GM19240 (cell line): ENCODE data around the gene SFXN3.

Experiments
- DNase-seq: peaks from one replicate; pipeline ENCODE4 v3.0.0; 2011; ENCODE audit warnings: low spot score; ENCODE audit not compliant: insufficient read length

The SFXN3 gene

DNA sequence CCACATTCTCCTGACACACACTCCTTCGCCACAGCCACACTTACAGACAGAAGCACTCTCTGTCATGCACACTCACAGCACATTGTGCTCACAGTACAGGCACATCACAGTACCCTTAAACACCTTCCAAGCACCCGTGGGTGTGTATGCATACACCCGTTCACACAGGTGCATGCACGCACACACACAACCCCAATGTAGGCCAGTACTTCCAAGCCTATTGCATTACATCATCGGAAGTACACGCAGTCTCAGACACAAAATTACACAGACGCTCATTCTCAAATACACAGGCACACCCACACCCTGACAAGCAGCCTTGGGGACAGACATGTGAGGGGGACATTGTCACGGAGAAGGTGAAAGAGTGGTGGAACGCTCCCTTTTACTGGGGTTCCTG is 41.9 kb downstream of the SFXN3 start:
- DNase-seq, result no peak

DNA sequence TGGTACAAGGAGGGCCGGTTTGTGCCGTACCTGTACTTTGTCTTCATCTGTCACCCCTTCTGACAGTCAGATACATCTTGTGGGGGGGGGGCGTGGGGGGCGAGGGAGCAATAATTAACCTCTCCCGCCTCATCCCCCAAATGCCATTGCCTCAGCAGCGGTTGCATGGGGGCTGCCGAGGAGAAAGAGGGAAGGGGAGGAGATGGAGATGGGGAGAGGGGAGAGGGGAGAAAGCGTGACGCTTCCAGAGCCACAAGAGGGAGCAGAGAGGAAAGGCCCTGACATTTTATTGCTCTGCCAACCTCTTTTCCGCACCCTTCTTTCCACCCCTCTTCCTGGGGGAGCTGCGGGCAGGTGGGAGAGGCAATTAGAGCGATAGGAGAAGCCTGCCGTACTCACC is 42.6 kb downstream of the SFXN3 start:
- DNase-seq, result no peak

DNA sequence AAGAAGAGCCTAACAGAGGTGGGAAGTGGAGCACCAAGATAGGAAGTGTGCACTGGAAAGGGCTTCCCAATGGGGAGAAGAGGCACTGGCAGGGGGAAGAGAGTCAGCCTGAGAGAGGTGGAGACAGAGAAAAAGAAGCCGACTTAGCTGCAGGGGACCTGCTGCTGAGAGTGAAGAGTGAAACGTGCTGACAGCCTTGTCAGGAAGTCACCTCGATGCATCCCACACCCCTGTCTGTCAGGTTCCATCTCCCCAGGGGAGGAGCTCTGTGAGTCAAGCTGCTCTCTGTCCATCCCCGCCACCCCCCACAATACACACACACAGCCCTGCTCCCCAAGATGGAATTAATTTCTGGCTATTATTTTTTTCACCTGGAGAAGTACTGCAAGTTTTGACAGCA is 44.7 kb downstream of the SFXN3 start:
- no peak for DNase-seq

DNA sequence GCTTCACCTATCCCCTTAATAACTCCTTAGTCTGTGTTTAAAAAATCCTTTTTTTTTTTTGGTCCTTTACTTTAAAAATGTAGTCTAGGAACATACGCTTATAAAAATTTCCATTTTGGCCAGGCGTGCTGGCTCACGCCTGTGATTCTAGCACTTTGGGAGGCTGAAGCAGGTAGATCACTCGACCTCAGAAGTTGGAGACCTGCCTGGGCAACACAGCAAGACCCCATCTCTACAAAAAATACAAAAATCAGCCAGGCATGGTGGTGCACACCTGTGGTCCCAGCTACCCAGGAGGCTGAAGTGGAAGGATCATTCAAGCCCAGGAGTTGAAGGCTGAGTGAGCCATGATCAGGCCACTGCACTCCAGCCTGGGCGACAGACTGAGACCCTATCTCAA is 45.6 kb downstream of the SFXN3 start:
- DNase-seq, result no peak

DNA sequence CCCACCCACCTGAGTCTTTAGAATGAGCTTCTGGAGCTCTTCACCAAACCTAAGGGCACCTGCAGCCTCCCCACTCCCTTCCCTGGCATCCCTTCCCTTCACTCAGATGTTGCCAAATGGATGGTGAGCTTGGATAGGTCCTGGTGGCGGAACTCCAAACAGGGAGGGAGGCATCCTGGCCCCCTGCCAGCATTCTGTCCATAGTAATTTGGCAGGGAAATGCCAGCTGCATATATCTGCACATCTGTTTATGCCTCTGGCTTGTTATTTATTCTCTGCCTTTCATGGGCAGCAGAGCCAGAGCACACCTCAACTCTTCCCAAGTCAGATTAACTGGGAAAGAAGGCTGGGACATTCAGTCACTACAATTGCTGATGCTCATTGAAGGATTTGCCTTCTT is 48.8 kb downstream of the SFXN3 start:
- no peak for DNase-seq

DNA sequence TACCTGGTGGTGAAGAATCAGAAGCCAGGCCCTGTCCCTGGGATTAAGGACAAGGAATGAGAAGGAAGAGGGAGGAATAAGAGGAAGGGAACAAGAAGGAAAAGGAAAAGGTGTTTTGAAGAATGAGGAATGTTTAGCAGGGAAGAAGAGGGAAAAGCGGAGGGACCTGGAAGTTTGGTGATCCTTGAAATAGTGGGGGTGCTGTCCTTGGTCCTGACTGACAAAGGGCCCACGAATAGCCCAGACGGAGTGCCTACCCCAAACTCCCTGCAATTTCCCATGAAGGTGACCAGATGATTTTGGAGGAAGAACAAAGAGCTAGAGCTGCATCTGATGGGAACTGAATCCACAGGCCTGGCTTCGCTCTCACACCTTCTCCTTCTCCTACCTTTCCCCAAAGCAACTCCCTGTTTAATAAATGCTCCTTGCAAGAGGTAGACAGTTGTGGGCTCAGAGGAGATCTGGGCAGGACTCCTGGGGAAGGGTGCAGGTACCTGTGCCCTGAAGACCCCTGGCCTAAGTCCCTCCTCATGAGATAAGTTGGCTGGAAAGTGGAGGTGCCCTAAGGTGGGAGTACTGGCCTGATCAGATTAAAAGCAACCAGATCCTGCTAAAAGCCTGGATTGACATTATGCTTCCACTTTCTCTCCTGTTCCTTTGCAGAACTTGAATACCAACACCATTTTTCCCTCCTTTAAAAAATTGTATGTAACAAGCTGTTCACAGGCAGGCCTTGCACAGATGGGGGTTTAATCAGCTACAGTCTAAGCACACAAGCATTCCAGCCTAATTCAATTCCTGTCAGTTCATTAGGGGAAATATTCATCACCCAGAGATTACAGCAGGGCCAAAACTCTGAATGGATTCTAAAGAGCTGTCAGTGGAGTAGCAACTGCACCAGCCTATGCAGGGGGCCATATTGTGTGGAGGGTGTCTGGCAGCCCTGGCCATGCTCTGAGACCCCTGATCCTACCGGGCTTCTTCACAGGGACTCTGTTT is 50.2 kb downstream of the SFXN3 start:
- DNase-seq, result no peak

DNA sequence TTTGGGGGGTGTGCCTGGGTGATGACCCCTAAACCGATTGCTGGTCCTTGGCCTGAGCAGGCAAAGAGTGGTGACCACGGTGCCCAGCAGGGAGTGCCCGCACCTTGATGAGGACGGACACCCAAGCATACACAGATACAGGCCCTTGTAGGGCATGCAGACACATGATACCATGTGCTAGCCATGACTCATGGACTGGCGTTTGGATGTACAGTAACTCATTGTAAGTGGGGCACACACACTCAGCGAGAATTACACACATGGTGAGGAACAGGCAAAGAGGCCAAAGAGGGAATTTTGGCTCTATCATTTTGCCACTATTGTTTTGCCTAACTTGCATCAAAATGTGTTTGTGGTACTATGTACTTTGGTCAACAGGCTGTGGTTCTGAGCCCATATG is 54.8 kb downstream of the SFXN3 start:
- no peak for DNase-seq

DNA sequence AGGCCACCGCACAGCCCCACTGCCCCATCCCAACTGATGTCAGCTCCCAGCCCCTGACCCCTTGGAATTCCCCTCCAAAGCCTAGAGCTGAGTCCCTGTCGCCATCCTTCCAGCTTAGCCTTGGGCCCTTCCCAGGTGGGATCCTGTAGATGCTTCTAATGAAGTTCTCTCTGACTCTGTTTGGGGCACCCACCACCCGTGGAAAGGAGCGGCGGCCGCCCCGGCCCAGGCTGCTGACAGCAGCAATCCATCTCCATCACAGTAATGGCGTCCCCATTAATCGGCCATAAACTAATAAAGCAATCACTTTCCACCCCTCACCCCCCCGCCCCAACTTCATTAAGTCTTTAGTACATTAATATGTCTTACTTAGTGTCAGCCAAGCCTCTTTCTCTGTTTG is 56.3 kb downstream of the SFXN3 start:
- no peak for DNase-seq

DNA sequence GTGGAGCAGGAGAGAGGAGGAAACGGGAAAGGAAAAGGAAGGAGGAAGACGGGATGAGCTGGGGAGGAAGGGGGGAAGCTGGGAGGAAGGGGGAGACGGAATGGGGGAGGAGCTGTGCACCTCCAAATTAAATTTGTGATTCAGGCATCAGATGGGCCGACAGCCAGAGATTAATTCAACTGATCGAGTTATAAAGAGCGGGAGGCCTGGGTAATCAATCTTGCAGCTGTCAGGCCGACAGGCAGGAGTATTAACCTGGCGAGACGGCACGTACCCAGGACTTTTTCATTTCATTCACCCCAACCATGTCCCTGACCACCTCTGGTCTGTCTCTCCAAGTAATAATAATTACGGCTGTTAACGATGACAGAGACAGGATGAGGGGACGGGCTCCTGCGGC is 56.9 kb downstream of the SFXN3 start:
- no peak for DNase-seq

- no peak for DNase-seq
Measured at GRCh38 chr10:101089520-101090299, 58.7 kb downstream of the SFXN3 start.

- no peak for DNase-seq
Measured at GRCh38 chr10:101090597-101090996, 59.6 kb downstream of the SFXN3 start.
